ENCODE data around the gene GALNT16. TPM values are rescaled to one million over a fixed set of nuclear protein-coding genes. Genes with fewer than 3 reads are reported as not detected.
A peak's percentile ranks its signal among the peaks of the same experiment; 100 is the strongest.

GALNT16 gene
- total and polyA plus RNA-seq, 2 of the 8 experiments (the other 6 are each of a cell fraction or from before 2014, with no cell fraction given): 5.4 to 6.3 TPM

DNA sequence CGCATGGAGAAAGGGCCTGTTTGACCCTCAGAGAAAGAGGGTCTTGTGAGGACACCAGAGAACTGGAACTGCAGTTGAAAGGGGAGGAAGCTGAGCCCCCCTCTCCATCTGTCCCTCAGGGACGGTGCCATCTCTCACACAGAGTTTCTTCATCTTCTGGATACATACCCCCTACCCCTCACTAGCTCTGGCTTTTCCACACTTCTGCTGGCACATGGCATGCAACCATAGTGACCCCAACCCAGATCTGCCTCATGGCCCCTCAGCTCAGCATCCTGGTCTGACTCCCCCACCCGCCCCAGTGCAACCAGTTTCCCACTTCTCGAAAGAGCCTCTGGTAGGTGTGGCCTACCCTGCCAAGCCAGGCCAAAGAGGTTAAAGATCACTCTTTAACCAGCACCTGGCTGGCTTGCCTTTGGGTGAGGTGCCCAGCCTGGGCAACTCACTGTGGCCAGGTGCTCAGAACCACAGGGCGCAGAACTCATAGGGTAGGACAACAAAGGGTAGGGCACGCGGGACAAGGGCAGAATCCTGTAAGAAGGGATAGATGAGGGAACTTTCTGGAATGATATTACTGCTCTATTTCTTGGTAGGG is 25.8 kb downstream of the GALNT16 start:
- H3K4me3 ChIP-seq (ENCODE audit: extremely low read depth in 1 of 4, insufficient read depth in 2 of 4, low read depth in 3 of 4, low read length in 4 of 4): no peak overlapping the region
- no peaks in the 10 kb centered on the region for H3K23me2 ChIP-seq (ENCODE audit: low read depth, low read length)
- no peak overlapping the region for H3K14ac ChIP-seq (ENCODE audit: insufficient read length)
- H4K91ac ChIP-seq (replicated peaks; ENCODE audit: insufficient read length, low read length): no peak overlapping the region
- no peaks in the 10 kb centered on the region for H3K36me3 ChIP-seq (ENCODE audit: control insufficient read depth in 2 of 4, insufficient read depth in 4 of 4, low read length in 3 of 4)
- H3K4me2 ChIP-seq (ENCODE audit: insufficient read depth in 1 of 2, low read depth in 2 of 2, low read length in 2 of 2): no peak overlapping the region
- H3K27me3 ChIP-seq (replicated peaks in 1 of 4; ENCODE audit: control insufficient read depth in 3 of 4, extremely low read depth in 1 of 4, insufficient read depth in 3 of 4, low read length in 3 of 4): no peaks in the 10 kb centered on the region; a peak in 1 of 7 replicates
- H3K56ac ChIP-seq (replicated peaks; ENCODE audit: insufficient read length, low read depth, low read length): no peak overlapping the region
- DNase-seq (ENCODE audit: low read depth in 1 of 2, low spot score in 2 of 2) (peak in 1 of 2 experiments; percentile 37), FAIRE-seq (no peak)
- H3K9me3 ChIP-seq (ENCODE audit: insufficient read depth in 2 of 2, low read depth in 1 of 2, low read length in 1 of 2): no peaks in the 10 kb centered on the region
- H2AK5ac ChIP-seq (ENCODE audit: low read depth, low read length): no peak overlapping the region
- H3K23ac ChIP-seq (ENCODE audit: insufficient read length): no peak overlapping the region
- POLR2A ChIA-PET (ENCODE audit: partially characterized antibody): no interaction called here
- no peak overlapping the region for H2AFZ ChIP-seq (ENCODE audit: low read length)
- no peaks in the 10 kb centered on the region for H3K79me2 ChIP-seq (ENCODE audit: control insufficient read depth in 1 of 2, insufficient read depth in 2 of 2, low read length in 2 of 2)
- no peak overlapping the region for H3K4ac ChIP-seq (replicated peaks; ENCODE audit: insufficient read length, low read depth, low read length)
- no peak overlapping the region for H3K9ac ChIP-seq (replicated peaks in 1 of 4; ENCODE audit: extremely low read depth in 1 of 4, low read depth in 3 of 4, low read length in 3 of 4)
- H2BK15ac ChIP-seq (ENCODE audit: low read length): no peak overlapping the region
- H4K20me1 ChIP-seq (replicated peaks in 1 of 2; ENCODE audit: control insufficient read depth in 1 of 2, insufficient read depth in 2 of 2, low read length in 2 of 2): no peaks in the 10 kb centered on the region
- H3K18ac ChIP-seq (ENCODE audit: extremely low read depth, low read length): no peak overlapping the region
- CTCF ChIA-PET (ENCODE audit: partially characterized antibody): interaction anchor here (1.0 to 6.4 kb wide), 5 partner anchors 9 to 46 kb away, joined by 3 to 63 read pairs (median 5); no protein-coding TSS in a partner anchor
- H3K79me1 ChIP-seq (ENCODE audit: low read depth, low read length): no peaks in the 10 kb centered on the region
- no peak overlapping the region for H3K27ac ChIP-seq (ENCODE audit: low read depth, low read length)
- H2BK5ac ChIP-seq (ENCODE audit: low read depth, low read length): no peak overlapping the region
- 93% methylated on average over 7 of the region's 7 CpGs; no CpG with 5 or more reads in 1 of the 2 experiments for WGBS, 2 experiments (ENCODE audit: extremely low coverage in 1 of 2, insufficient coverage in 1 of 2, insufficient read length in 1 of 2, insufficient replicate concordance in 2 of 2, low coverage in 1 of 2, low lambda C conversion rate in 2 of 2, missing lambda C conversion rate in 1 of 2)
- no peak overlapping the region for H4K5ac ChIP-seq (ENCODE audit: insufficient read length, low read depth, low read length)
- no peak overlapping the region for H2BK120ac ChIP-seq (replicated peaks; ENCODE audit: low read depth, low read length)
- H3K4me1 ChIP-seq (replicated peaks in 1 of 4; ENCODE audit: control insufficient read depth in 3 of 4, insufficient read depth in 4 of 4, low read length in 3 of 4): peaks cover 0 to 2% (median under 1%) of the 10 kb centered on the region in 4 experiments; a peak in 2 of 7 replicates
- H2BK12ac ChIP-seq (ENCODE audit: low read depth, low read length): no peak overlapping the region
- H4K8ac ChIP-seq (ENCODE audit: extremely low read depth, insufficient read depth, low read length): no peak overlapping the region; the same call in 1 of the 2 replicates
- no peak overlapping the region for H2BK20ac ChIP-seq (ENCODE audit: low read length)
- TF ChIP-seq CBX5 (IDR thresholded peaks at IDR 0.05; ENCODE audit: low read depth, low read length) (no peak), JUND (IDR thresholded peaks at IDR 0.05; ENCODE audit: low read length) (no peak), RAD21 (IDR thresholded peaks at IDR 0.05 in 1 of 2, conservative IDR thresholded peaks at IDR 0.05 in 1 of 2; ENCODE audit: low read depth in 2 of 2, low read length in 2 of 2) (no peak), CREB1 (IDR thresholded peaks at IDR 0.05) (no peak), EP300 (IDR thresholded peaks at IDR 0.05; ENCODE audit: borderline replicate concordance in 1 of 2, low read depth in 2 of 2, low read length in 2 of 2) (no peak), MAFK (IDR thresholded peaks at IDR 0.05; ENCODE audit: low read depth, low read length) (no peak), CEBPB (IDR thresholded peaks at IDR 0.05; ENCODE audit: low read depth, low read length) (no peak)
- TF ChIP-seq, protein P1, sequence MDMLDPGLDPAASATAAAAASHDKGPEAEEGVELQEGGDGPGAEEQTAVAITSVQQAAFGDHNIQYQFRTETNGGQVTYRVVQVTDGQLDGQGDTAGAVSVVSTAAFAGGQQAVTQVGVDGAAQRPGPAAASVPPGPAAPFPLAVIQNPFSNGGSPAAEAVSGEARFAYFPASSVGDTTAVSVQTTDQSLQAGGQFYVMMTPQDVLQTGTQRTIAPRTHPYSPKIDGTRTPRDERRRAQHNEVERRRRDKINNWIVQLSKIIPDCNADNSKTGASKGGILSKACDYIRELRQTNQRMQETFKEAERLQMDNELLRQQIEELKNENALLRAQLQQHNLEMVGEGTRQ (IDR thresholded peaks at IDR 0.05; ENCODE audit: low read length): no peak
- TF ChIP-seq, protein P2, sequence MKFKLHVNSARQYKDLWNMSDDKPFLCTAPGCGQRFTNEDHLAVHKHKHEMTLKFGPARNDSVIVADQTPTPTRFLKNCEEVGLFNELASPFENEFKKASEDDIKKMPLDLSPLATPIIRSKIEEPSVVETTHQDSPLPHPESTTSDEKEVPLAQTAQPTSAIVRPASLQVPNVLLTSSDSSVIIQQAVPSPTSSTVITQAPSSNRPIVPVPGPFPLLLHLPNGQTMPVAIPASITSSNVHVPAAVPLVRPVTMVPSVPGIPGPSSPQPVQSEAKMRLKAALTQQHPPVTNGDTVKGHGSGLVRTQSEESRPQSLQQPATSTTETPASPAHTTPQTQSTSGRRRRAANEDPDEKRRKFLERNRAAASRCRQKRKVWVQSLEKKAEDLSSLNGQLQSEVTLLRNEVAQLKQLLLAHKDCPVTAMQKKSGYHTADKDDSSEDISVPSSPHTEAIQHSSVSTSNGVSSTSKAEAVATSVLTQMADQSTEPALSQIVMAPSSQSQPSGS (IDR thresholded peaks at IDR 0.05; ENCODE audit: low read length): no peak

All from H1 (cell line).